GM10266 (cell line): ENCODE results near the gene GCKR.
"Not testable (repeated sequence)": the region's sequence is repeated elsewhere in the genome, so short reads cannot be mapped to it uniquely, and the experiment has no call there.

Source experiments
- DNase-seq: peaks from one replicate; pipeline ENCODE4 v3.0.0; 2012; ENCODE audit errors: extremely low spot score
- TF ChIP-seq, protein P1 (sequence below): IDR thresholded peaks from 2 replicates; pipeline ENCODE4 v1.5.1; 2012; ENCODE audit warnings: mild to moderate bottlenecking, low read depth; ENCODE audit not compliant: control insufficient read depth, insufficient read depth; ENCODE audit errors: missing control alignments

GCKR gene

DNA sequence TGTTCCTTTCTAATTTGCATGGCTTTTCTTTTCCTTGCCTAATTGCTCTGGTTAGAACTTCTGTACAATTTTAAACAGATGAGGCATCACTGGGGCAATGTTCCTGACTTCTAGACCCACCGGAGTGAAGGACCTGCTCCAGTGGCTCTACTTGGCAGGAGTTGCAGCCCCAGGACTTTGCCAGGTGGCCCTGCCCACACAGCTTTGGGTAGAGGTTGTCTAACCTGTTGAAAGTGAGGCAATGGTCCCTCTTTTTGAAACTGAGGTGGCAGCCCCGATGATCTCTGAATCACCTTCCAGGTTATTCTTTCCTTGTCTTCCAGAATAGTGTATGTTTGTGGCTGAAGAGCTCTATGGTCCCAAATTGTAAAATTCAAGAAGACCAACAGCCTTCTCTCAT is 56.3 kb downstream of the GCKR start:
- no peak for DNase-seq
- TF ChIP-seq, protein P1, sequence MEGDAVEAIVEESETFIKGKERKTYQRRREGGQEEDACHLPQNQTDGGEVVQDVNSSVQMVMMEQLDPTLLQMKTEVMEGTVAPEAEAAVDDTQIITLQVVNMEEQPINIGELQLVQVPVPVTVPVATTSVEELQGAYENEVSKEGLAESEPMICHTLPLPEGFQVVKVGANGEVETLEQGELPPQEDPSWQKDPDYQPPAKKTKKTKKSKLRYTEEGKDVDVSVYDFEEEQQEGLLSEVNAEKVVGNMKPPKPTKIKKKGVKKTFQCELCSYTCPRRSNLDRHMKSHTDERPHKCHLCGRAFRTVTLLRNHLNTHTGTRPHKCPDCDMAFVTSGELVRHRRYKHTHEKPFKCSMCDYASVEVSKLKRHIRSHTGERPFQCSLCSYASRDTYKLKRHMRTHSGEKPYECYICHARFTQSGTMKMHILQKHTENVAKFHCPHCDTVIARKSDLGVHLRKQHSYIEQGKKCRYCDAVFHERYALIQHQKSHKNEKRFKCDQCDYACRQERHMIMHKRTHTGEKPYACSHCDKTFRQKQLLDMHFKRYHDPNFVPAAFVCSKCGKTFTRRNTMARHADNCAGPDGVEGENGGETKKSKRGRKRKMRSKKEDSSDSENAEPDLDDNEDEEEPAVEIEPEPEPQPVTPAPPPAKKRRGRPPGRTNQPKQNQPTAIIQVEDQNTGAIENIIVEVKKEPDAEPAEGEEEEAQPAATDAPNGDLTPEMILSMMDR: no peak

DNA sequence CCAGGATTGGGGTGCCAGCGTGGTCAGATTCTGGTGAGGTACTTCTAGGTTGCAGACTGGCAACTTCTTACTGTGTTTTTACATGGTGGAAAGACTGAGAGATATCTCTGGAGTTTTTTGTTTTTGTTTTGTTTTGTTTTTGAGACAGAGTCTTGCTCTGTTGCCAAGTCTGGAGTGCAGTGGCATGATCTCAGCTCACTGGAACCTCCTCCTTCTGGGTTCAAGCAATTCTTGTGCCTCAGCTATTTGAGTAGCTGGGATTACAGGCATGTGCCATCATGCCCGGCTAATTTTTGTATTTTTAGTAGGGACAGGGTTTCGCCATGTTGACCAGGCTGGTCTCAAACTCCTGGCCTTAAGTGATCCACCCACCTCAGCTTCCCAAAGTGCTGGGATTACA is 57.8 kb downstream of the GCKR start:
- not testable (repeated sequence) for DNase-seq

DNA sequence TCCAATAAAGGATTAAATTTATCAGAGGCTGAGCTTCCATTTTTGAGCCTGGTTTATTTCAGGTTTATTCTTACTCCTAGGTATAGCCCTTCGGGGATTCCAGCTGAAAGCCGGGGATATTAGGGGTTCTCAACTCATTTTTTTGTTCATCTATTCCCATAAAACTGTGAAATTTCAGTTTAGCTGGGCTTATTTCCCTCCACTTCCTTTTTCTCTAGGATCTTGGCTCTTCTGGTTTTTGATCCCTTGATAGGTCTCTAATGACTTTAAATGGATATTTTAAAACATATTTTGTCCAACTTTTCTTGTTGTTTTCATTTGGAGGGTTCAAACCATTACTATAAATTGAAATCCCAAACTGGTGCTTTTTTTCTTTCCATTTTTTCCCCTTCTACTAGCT is 62.6 kb downstream of the GCKR start:
- DNase-seq: no peak
- TF ChIP-seq, protein P1: no peak

DNA sequence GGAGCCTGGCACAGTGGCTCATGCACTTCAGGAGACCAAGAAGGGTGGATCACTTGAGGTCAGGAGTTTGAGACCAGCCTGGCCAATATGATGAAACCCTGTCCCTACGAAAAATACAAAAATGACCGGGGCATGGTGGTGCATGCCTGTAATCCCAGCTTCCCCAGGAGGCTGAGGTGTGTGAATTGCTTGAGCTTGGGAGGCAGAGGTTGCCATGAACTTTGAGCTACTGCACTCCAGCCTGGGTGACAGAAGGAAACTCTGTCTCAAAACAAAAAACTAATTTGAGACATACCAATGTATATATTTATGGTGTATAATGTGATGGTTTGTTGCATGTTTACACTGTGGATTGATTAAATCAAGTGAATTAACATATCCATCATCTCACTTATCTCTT is 64.4 kb downstream of the GCKR start:
- TF ChIP-seq, protein P1: no peak
- DNase-seq: no peak

DNA sequence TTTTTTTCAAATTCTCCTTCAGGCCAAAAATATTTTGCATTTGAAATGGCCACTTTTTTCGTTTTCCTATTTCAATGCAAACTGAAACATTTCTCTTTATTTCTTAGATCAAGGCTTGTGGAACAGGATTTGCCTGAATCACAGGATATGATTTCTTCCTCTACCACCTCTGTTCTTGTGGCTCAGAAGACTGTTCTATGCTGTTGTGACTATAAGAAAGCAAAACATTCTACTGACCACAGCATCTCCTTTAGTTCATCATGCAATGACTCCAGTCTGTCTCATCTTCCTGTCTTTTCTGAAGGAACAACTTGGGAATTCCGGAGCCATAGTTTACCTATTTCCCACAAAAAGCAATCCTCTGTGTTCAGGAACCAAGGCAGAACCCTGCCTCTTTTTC is 70.0 kb downstream of the GCKR start:
- DNase-seq: no peak

DNA sequence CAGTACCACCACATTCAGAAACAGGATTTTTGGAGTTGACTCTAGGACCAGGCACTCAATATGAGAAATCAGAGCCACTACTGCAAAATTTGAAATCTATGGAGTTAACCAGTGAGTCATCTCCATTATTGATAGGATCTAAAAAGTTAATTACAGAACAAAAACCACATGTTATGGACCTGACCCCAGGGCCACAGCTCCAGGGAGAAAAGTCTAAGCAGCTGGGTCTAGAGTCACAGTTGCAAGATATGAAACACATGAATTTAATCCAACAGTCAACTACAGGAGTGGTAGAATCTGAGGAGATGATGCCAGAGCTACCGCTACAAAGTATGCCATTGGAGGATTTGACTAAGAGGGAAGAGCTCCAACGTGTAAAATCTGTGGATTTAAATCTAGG is 72.8 kb downstream of the GCKR start:
- TF ChIP-seq, protein P1: no peak
- no peak for DNase-seq

More for the DNA sequence above, 70.0 kb downstream of the GCKR start:
- TF ChIP-seq, protein P1: no peak

DNA sequence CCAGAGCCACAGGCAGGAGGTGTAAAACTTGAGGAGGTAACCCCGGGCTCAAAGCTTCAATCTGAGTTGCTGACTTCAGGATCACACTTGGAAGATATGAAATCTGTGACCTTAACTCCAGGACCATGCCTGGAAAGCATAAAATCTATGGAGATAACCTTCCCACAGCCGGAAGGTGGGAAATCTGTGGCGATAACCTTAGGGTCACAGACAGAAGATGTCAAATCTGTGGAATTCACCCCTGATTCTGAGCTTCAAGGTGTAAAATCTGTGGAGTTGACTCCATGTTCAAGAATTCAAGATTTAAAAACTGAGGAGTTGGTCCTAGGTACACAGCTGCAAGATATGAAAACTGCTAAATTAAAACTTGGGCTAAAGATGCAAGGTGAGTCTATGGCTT is 74.6 kb downstream of the GCKR start:
- TF ChIP-seq, protein P1: no peak

DNA sequence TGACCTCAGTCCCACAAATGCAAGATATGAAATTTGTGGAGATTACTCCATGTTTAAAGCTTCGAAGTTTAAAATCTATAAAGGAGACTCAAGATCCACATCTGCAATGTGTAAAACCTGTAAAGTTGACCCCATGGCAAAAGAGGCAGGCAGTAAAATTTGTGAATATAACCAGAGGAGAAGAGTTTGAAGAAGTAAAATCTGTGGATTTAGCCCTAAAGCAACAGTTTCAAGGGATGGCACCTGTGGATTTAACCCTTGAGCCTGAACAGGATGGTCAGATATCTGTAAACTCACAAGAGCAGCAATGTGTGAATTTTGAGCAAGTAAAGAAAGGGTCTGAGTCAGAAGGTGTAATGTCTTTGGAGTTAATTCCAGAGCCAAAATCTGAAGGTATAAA is 75.0 kb downstream of the GCKR start:
- TF ChIP-seq, protein P1: no peak
- no peak for DNase-seq

More for the DNA sequence above, 74.6 kb downstream of the GCKR start:
- DNase-seq: no peak
